Mononuclear cell (primary cell): ENCODE results near the gene NRDE2. TPM values are rescaled to one million over a fixed set of nuclear protein-coding genes. Genes with fewer than 3 reads are reported as not detected.
A peak's percentile ranks its signal among the peaks of the same experiment; 100 is the strongest.
"Not testable (repeated sequence)": the region's sequence is repeated elsewhere in the genome, so short reads cannot be mapped to it uniquely, and the experiment has no call there.

Source experiments
- H3K27me3 ChIP-seq: 2 replicates; pipeline ENCODE4 v1.6.0; 2011; ENCODE audit warnings: low read length, control low read depth; ENCODE audit not compliant: insufficient read depth
- H3K4me1 ChIP-seq: 2 replicates; pipeline ENCODE4 v1.5.1; 2011; ENCODE audit warnings: mild to moderate bottlenecking, low read length, control low read depth; ENCODE audit not compliant: insufficient read depth
- H3K4me3 ChIP-seq: 2 replicates; pipeline ENCODE4 v1.5.1; 2011; ENCODE audit warnings: mild to moderate bottlenecking, low read length, moderate library complexity
- H3K9me3 ChIP-seq: 2 replicates; pipeline ENCODE4 v1.5.1; 2011; ENCODE audit warnings: low read depth, mild to moderate bottlenecking, control low read depth, low read length
- total RNA-seq: library from RNA; depleted of rRNA; stranded (reverse); fragments of >200 nt; gene quantifications from one replicate; pipeline ENCODE4 v1.2.3, GENCODE V29; 2012

Gene NRDE2
- total RNA-seq, 1 donor: 15.0 TPM

GRCh38 chr14:90354551-90355298 is 23.0 kb upstream of the NRDE2 start:
- Histone ChIP-seq H3K27me3 (peaks cover 4% of the 10 kb centered on the region), H3K4me3 (no peak overlapping the region), H3K9me3 (no peaks in the 10 kb centered on the region), H3K4me1 (no peaks in the 10 kb centered on the region)

GRCh38 chr14:90349739-90350138 is 18.0 kb upstream of the NRDE2 start:
- Histone ChIP-seq H3K4me3 (no peak overlapping the region), H3K9me3 (no peaks in the 10 kb centered on the region), H3K4me1 (no peaks in the 10 kb centered on the region), H3K27me3 (no peaks in the 10 kb centered on the region)

DNA sequence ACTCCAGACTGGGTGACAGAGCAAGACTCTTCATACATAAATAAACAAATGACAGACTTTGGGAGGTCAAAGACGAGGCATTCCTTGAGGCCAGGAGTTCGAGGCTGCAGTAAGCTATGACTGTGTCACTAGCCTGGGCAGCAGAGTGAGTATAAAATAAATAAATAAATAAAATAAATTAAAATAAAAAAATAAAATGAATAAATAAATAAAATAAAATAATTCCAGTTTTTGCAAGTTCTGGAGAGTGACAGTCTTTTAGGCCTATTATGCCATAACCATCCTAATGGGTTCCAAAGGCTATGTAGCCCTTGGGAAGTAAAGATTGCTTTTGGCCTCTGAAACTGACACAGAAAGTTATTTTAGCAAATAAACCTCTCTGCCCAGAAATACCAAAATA is 16.5 kb upstream of the NRDE2 start:
- Histone ChIP-seq H3K27me3 (no peaks in the 10 kb centered on the region), H3K9me3 (no peaks in the 10 kb centered on the region), H3K4me3 (no peak overlapping the region), H3K4me1 (no peaks in the 10 kb centered on the region)

GRCh38 chr14:90345239-90345557 is 13.5 kb upstream of the NRDE2 start:
- no peaks in the 10 kb centered on the region for H3K27me3 ChIP-seq
- no peak overlapping the region for H3K4me3 ChIP-seq
- no peaks in the 10 kb centered on the region for H3K9me3 ChIP-seq
- H3K4me1 ChIP-seq: no peaks in the 10 kb centered on the region

DNA sequence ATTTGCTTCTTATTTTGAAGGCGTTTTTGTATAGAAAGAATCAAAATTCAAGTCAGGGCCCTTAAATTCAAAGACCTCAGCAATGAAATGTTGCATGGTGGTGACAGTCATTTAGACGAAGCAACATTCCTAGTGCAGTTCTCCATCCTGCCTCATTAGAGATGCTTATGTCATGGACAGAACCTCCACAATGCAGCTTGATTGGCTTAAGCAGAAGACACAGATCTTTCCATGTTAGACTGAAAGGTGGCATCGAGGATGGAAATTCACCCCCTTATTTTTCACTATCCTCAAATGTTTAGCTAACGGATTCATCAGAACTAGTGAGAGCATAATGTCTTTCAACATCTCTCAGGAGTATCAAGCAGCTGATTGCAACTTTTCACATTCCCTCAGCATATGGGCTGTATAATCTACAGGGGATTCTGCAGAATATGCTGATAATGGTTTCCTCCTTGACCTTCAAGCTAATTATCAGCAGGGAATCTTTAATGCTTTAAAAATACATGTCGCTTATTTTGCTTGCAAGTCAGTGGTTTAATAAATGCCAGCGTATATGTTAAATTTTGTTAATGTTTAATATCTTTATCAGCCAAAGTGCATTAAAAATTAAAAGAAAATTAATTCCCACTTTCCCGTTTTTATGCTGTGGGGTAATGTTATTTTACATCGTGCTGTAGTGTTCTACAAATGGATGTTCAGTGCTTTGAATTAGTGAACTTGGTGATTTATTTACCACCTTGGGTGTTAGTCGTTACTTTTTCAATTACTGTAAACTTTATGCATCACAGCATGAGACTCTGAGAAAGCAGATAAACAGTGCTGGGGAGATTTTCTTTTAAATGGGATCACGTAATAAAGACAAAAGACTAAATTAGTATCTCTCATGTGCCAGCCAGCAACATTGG is 12.8 kb upstream of the NRDE2 start:
- Histone ChIP-seq H3K27me3 (peaks cover 2% of the 10 kb centered on the region), H3K4me1 (no peaks in the 10 kb centered on the region), H3K9me3 (no peaks in the 10 kb centered on the region), H3K4me3 (no peak overlapping the region)

DNA sequence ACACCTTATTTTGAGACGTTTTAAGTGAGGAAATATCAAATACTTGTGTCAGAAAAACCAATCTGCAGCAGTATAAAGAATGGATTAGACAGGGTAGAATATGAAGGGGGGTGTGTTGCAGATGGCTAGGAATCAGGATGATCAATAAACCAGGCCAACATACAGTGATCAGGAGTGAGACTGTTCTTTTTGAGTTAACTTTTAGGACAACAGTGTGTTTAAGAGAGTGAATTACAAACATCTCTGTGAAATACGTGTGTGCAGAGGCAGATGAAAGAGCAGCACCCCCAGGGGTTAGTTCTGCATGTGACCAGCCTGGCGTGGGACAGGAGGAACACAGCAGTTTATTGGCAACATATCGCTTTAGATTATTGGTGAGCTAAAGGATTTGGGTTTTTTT is 10.6 kb upstream of the NRDE2 start:
- no peak overlapping the region for H3K4me3 ChIP-seq
- H3K9me3 ChIP-seq: no peaks in the 10 kb centered on the region
- no peaks in the 10 kb centered on the region for H3K4me1 ChIP-seq

DNA sequence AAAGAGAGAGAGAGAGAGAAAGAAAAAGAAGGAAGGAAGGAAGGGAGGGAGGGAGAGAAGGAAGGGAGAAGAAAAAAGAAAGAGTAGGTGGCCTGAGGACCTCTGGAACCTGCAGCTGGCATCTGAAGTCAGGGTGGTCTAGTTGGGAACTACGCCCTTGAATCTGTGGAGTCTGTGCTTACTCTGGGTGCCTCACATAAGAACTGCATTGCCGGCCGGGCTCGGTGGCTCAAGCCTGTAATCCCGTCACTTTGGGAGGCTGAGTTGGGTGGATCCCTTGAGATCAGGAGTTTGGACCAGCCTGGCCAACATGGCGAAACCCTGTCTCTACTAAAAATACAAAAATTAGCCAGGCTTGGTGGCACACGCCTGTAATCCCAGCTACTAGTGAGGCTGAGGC is 10.0 kb upstream of the NRDE2 start:
- Histone ChIP-seq H3K4me3 (no peak overlapping the region), H3K9me3 (no peaks in the 10 kb centered on the region), H3K4me1 (no peaks in the 10 kb centered on the region), H3K27me3 (peaks cover 14% of the 10 kb centered on the region)

More for the DNA sequence above, 10.6 kb upstream of the NRDE2 start:
- H3K27me3 ChIP-seq: peaks cover 9% of the 10 kb centered on the region

GRCh38 chr14:90341232-90341631 is 9.5 kb upstream of the NRDE2 start:
- H3K4me1 ChIP-seq, H3K9me3 ChIP-seq, H3K4me3 ChIP-seq: not testable (repeated sequence)
- H3K27me3 ChIP-seq: peaks cover 19% of the 10 kb centered on the region

- peaks cover 28% of the 10 kb centered on the region for H3K27me3 ChIP-seq
- H3K9me3 ChIP-seq: no peaks in the 10 kb centered on the region
- no peak overlapping the region for H3K4me3 ChIP-seq
- H3K4me1 ChIP-seq: peaks cover 4% of the 10 kb centered on the region
Observed at GRCh38 chr14:90336985-90337384, 5.2 kb upstream of the NRDE2 start.

DNA sequence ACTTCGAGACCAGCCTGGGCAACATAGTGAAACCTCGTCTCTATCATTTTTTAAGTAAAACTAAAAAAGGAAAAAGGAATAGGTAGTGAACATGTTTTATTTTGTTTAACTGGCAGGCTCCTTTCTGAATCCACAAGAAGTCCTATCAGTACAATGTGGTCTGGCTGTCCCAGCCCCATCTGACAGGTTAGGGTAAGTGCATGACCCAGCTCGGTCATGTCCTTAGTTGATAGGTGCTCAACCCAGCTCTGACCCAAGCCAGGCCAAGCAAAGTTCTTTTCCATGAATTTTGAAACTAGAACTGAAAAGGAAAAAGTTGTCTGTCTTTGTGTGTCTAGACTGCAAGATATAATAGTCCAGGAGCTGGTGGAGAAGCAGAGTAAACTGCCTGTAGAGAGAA is 4.7 kb upstream of the NRDE2 start:
- Histone ChIP-seq H3K4me1 (peaks cover 4% of the 10 kb centered on the region), H3K4me3 (no peak overlapping the region), H3K9me3 (no peaks in the 10 kb centered on the region), H3K27me3 (peaks cover 28% of the 10 kb centered on the region)

- H3K4me3 ChIP-seq: peak overlapping the region; percentile 65
- H3K4me1 ChIP-seq: peaks cover 14% of the 10 kb centered on the region
Observed at GRCh38 chr14:90332271-90332584, 487 bp upstream of the NRDE2 start.

GRCh38 chr14:90330203-90331196 is 1.2 kb downstream of the NRDE2 start:
- Histone ChIP-seq H3K4me1 (peaks cover 14% of the 10 kb centered on the region), H3K27me3 (peaks cover 2% of the 10 kb centered on the region), H3K9me3 (no peaks in the 10 kb centered on the region), H3K4me3 (peak overlapping the region; percentile 65)

More at GRCh38 chr14:90332271-90332584, 487 bp upstream of the NRDE2 start:
- no peaks in the 10 kb centered on the region for H3K9me3 ChIP-seq
- peaks cover 19% of the 10 kb centered on the region for H3K27me3 ChIP-seq

DNA sequence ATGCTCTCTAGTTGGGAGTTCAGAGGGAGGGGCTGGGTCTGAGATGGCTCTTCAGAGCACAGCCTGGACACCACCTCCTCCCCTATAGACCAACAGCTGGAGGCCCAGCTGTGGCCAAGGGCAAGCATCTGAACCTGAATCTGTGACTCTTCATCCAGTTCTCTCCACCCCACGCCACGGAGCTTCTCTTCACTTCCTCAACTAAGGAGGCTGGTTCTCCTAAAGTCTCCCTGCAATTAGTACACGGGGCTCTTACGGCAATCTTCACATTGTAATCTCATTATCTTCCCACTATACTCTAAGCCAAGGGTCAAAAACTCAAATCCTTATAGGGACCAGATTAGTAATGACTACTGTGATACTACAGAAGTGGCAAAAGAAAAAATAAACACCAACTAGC is 9.8 kb downstream of the NRDE2 start:
- no peaks in the 10 kb centered on the region for H3K9me3 ChIP-seq

DNA sequence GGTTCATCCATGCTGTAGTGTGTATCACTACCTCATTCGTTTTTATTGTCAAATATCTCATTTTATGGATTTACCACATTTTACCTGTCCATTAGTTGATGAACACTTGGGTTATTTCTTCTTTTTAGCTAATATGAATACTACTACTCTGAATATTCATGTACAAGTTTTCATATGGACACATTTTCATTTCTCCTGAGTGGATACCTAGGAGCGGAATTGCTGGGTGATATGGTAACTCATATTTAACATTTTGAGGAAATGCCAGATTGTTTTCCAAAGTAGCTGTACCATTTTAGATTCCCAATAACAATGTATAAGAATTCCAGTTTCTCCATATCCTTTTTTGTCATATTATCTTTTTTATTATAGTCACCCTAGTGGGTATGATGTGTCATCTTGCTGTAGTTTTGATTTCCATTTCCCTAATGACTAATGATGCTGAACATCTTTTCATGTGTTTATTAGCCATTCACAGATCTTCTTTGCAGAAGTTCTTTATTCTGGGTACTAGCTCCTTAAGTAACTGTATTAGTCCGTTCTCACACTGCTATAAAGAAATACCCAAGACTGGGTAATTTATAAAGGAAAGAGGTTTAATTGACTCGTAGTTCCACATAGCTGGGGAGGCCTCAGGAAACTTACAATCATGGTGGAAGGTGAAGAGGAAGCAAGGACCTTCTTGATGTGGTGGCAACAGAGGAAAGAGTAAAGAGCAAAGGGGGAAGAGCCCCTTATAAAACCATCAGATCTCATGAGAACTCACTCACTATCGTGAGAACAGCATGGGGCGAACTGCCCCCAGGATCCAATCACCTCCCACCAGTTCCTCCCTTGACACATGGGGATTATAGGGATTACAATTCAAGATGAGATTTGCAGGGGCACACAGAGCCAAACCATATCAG is 11.9 kb downstream of the NRDE2 start:
- Histone ChIP-seq H3K4me1 (no peaks in the 10 kb centered on the region), H3K4me3 (no peak overlapping the region), H3K9me3 (no peaks in the 10 kb centered on the region), H3K27me3 (no peaks in the 10 kb centered on the region)

More for the DNA sequence above, 9.8 kb downstream of the NRDE2 start:
- H3K27me3 ChIP-seq: no peaks in the 10 kb centered on the region
- no peaks in the 10 kb centered on the region for H3K4me1 ChIP-seq
- H3K4me3 ChIP-seq: no peak overlapping the region
